GM21529 (cell line): Measurements from ENCODE around the gene RAB15.
"Not testable (repeated sequence)": the region's sequence is repeated elsewhere in the genome, so short reads cannot be mapped to it uniquely, and the experiment has no call there.

Source experiments
- ATAC-seq: cut with Tn5 transposase; IDR thresholded peaks from one replicate; pipeline ENCODE4 v1.9.1; 2021; ENCODE audit not compliant: unreplicated experiment

The RAB15 gene

DNA sequence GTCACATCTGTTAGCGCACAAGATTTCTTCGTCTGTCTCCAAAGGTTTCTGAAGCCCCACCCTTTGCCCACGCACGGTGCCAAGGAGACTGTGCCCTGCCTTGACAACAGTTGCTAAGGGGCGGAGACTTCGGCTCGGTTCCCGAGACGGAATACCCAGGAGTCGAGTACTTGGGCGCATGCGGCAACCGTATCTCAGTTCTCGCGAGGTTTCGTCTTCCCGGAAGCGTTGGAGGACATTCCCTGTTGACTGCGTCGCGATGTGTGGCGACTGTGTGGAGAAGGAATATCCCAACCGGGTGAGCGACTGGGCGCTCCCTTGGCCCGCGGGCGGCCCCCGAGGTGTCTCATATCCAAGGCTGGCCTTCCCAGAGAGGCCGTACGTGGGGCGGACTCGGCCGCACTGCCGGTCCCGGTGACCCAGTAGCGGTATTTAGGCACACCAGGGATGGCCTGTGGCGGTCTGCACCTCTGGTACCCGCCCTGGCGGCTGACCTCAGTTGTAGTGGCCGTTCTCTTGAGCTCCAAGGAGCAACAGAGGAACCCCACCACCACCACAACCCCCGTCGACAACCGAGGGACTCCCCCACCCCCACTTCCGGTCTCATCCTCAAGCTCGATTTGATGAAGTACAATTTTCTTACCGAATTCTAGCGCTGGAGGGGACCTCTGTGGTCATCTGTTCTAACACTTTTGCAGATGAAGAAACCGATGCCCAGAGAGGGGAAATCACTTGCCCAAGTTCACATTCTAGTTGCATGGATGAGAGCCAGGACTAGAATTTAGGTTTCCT lies 57.7 kb downstream of the RAB15 start, which contains the start of gene CHURC1:
Gene CHURC1, plus strand, starts transcription at position 219 of the 792 bp plus-strand sequence. Its CDS starts 41 bp downstream, at position 260.
- peak; percentile 98 for ATAC-seq

DNA sequence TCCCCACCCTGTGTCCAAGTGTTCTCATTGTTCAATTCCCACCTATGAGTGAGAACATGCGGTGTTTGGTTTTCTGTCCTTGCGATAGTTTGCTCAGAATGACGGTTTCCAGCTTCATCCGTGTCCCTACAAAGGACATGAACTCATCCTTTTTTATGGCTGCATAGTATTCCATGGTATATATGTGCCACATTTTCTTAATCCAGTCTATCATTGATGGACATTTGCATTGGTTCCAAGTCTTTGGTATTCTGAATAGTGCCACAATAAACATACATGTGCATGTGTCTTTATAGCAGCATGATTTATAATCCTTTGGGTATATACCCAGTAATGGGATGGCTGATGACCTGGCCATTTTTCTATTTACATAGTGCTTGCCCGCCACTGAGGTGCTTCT lies 58.7 kb downstream of the RAB15 start:
- not testable (repeated sequence) for ATAC-seq

DNA sequence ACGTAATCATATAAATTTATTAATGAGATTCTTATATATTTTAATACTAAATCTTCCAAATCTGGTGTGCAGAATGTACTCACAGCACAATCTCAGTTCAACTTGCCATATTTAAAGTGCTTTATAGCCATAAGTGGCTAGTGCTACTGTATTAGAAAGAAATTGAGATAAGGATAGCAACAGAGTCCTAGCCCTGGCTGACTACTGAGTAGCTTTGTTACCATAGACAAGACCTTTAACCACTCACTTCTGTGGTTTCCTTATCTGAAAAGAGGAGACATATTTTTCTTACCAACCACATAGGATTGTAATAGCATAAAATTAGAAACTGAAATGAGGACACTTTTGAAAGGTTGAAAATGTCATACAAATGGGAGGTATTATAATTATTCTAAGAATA lies 59.9 kb downstream of the RAB15 start:
- ATAC-seq, result no peak

DNA sequence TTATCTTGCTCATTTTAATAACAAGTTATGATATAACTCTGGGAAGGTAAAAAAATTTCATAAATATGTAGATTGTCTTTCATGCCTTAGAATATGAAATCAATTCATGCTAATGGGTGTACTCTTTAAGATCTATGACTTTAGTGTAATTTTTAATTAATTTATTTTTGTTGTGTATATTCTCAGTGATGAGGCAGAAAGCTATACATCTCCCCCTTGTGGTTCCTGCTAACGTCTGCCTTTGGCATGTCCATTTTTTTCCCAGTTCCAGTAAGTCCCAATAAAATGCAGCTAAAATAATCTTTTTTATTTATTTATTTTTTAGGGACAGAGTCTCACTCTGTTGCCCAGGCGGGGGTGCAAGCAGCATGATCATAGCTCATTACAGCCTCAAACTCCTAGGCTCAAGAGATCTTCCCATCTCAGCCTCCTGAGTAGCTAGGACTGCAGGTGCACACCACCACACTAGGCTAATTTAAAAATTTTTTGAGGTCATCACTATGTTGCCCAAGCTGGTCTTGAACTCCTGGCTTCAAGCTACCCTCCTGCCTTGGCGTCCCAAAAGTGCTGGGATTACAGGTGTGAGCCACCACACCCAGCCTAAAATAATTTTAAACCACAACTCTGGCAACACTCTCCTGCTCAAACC lies 61.2 kb downstream of the RAB15 start:
- ATAC-seq, result no peak

DNA sequence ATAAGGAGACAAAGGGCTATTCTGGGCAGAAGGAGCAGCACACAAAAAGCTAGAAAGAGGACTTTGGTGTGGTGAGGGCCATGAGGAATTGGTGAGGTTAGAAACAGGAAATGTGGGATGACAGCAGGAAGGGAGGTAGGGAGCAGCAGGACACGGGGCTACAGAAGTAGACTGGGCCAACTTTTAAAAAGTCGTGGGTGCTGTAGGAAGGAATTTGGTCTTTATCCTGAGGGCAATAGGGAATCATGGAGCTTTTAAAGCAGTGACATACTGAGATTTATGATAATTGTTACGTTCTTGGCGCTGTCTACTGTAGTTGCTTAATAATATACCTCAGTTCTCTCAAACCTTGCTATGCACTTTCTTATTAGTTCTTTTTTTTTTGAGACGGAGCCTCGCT lies 66.1 kb downstream of the RAB15 start:
- no peak for ATAC-seq

DNA sequence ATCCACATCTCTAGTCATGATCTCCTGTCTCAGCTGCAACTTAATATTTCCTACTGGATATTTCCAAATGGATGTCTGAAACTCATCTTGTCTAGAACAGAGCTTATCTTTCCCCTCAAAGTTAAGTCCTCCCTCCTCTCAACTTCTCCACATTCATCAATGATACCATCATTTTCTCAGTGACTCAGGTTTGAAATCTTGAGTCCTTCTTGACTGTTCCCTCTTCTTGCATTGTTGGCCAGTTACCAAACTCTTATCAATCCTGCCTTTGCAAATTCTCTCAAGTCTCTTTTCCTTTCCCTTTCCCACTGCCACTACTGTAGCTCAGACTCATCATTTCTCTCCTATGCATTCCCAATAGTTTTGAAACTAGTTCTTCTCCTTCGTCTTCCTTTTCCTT lies 72.2 kb downstream of the RAB15 start:
- no peak for ATAC-seq
